ENCODE measurements around the gene KCNMA1.

DNA sequence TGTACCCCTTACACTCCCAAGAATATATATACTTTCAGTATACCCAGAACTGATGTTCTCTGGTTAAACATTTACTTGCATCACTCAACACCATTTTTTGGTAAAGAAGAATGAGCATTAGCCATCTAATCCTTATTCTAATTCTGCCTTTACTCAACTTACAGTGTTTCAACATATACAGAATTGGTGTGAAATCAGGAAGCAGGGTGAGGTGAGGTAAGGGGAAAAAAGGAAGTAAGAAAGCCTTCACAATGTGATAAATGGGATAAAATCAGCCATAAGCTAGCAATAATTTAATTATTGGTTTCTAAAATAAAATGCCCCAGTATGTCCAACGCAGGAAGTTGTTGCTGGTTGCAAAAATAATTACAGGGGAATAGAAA lies 605.4 kb downstream of the KCNMA1 start:
- TF ChIP-seq, protein P1, sequence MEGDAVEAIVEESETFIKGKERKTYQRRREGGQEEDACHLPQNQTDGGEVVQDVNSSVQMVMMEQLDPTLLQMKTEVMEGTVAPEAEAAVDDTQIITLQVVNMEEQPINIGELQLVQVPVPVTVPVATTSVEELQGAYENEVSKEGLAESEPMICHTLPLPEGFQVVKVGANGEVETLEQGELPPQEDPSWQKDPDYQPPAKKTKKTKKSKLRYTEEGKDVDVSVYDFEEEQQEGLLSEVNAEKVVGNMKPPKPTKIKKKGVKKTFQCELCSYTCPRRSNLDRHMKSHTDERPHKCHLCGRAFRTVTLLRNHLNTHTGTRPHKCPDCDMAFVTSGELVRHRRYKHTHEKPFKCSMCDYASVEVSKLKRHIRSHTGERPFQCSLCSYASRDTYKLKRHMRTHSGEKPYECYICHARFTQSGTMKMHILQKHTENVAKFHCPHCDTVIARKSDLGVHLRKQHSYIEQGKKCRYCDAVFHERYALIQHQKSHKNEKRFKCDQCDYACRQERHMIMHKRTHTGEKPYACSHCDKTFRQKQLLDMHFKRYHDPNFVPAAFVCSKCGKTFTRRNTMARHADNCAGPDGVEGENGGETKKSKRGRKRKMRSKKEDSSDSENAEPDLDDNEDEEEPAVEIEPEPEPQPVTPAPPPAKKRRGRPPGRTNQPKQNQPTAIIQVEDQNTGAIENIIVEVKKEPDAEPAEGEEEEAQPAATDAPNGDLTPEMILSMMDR (IDR thresholded peaks at IDR 0.05 in 4 of 5, conservative IDR thresholded peaks at IDR 0.05 in 1 of 5): no peak
- no peak for TF ChIP-seq POLR2A (IDR thresholded peaks at IDR 0.05)
